HG02840 (cell line): ENCODE data around the gene EIF5B.

ENCODE experiments used
- ATAC-seq: cut with Tn5 transposase; IDR thresholded peaks from one replicate; pipeline ENCODE4 v1.9.1; 2021; ENCODE audit warnings: mild to moderate bottlenecking, moderate library complexity, moderate number of reproducible peaks; ENCODE audit not compliant: unreplicated experiment, low FRiP score

The EIF5B gene

DNA sequence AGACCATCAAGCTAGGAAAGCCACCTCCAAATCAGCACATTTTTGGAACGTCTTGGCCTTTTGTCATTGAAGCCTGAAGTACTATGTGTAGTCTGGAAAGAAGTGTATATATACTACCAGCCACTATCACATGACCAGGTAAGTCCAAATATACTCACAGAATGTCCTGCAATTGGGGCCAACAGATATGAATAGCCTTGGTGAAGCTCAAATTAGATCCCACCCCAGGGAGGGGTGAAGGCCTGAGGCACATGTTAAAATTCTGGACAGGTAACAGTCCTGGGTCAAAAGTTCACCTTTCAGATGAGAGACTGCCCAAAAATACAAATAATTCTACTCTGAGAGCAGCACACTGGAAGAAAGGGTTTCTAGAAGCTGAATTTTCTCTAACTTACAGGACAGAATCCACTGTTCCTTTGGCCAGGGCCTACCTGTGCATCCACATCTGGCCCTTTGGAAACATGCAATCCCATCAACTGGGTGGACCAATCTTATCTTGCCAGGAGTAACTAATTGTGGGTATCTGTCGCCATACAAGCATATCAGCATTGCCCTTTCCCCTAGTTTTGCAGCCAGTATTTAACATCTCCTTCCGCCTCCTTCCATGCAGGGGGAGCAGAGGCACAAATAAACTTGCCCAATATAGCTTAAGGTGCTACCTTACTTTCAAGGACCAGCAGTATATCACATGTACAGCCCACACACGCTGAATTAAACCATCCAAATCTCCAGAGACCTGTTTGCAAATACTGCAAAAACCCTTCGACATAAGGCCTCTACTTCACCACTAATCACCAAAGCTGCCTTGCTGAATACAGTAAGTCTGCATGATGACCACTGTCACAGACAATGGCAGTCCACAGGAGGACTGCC, 67.8 kb downstream of the EIF5B start:
- ATAC-seq, result no peak

DNA sequence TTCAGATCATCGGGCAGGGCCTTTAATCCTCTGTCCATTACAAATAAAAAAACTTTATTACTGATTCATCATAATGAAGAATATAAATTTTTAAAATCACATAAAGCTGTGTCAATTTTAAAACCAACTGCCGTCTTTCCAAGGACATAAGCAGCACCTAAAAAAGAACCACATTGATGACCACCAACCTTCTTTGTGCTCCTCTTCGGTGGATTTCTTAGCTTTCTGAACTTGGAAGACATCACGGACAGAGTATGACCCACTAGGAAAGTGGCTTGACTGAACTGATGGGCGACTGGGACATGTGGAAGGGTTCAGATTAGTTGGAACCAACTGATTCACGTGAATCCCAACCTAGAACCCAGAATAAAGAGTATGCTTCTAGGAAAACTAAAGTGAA, 68.9 kb downstream of the EIF5B start:
- ATAC-seq, result no peak

DNA sequence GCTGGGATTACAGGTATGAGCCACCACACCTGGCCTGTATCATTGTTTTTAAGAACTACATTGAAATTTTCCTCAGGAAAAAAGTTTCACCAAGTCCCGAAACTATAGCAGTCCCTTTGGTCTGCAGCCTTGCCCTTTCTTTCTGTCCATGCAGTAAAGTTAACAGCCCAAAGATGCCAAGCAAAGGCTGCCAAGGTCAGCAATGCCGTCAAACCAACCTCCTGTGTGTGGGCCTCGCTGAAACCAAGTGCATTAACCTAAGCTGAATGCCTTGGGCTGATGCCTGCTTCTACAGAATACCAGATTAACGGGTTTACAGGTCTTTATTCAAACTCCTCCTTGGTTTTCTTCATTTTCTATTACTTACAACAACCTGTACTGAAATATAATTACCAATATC, 73.1 kb downstream of the EIF5B start:
- ATAC-seq, result no peak

DNA sequence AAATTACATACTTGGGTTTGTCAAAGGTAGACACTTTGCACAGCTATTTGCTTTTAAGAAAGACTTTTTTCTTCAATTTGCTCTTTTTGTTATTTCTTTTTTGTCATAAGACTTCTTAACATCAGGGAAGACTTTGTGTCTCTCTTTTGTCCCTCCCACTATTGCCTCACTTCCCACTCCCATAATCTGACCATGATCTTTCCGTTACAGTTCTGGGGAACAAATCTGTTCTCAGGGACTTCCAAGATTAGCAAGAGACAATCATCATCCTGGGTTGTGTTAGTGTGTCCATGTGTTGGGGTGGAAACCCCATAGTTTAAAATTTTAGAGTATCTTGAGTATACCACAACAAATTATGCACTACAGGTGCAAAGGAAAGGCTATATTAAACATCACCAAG, 77.4 kb downstream of the EIF5B start:
- ATAC-seq, result no peak

DNA sequence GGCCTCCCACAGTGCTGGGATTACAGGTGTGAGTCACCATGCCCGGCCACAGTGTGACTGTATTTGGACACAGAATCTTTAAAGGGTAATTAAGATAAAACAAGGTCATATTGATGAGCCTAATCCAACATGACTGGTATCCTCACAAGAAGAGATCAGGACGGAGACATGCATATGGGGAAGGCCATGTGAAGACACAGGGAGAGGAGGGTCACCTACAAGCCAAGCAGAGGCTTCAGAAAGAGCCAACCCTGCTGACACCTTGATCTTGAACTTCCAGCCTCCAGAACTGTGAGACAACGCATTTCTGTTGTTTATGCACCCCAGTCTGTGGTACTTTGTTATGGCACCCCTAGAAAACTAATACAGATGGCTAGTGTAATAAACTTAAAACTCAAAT, 80.2 kb downstream of the EIF5B start:
- ATAC-seq, result no peak

DNA sequence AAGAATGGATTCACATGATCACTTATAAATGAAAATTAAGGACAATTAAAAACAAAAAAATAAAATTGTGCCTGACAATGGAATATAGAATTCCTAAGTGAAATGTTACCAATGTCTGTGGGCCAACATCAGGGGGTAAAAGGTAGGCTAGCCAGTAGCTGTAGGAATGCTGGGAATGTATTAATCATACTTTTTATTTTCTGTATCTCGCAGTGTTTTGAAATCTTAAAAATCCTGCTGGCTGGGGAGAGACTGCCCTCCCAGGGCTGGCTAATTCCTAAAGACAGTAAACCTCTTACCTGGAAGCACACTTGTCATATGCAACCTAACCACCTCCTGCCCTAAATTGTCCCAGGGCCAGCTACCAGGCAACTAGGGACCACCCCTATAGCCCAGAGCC, 82.8 kb downstream of the EIF5B start:
- no peak for ATAC-seq

DNA sequence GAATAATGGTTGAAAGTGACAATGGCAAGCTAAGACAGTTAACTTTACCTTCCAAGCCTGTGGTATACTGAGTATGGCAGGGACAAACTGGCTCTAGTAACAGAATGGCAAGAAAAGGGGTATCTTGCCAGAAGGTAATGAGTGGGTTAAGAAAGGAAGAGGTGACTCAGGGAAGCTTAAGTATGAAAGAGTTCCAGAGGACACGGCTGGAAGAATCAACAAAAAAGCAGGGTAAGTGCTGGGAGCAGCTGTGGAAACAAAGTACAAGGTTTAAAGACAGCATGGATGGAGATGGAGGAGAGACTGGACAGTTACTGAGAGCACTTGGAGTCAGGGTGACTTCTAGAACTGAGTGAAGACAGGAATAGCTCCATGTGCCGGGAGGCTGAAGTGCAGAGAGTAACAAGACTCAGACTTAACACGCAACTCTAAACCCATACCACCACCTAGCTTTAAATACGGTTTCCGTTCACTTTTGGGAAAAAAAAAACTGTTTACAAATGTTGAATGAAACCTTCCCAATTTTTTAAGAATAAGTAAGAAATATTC, 83.6 kb downstream of the EIF5B start:
- no peak for ATAC-seq

DNA sequence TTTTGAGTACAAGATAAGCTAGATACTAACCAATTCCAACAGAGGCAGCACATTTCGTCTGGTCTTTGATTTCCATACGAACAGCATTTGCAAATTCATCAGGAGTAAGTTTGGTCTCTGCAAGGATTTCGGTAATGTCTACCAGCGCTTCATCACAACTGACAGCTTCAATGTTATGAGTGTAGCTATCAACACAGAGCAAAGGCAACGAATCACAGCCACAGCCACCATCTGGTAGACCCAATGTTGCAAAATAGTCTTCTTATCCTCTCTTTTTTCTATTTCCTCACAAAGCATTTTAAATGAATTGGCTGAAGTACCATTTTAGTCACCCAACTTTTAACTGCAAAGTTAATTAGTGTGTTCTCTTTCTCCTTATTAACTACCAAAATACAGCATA, 84.3 kb downstream of the EIF5B start:
- ATAC-seq, result no peak

DNA sequence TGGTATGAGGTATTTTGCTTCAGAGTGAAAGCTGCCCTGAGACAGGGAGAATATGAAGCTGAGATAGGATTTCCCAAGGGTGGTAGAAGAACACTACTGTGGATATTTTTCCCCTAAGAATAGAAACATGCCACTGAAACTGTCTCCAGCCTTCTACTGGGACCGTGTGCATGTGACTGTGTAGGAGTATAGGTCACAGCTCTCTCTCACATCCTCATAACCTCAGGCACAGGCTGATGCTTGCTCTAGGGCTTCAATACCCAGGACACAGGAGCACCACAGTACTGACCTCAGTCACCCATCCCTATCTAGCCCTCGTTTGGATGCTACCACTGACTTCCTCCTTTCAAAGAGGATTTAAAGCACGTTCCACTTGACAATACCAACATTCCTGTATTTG, 85.4 kb downstream of the EIF5B start:
- ATAC-seq, result no peak

DNA sequence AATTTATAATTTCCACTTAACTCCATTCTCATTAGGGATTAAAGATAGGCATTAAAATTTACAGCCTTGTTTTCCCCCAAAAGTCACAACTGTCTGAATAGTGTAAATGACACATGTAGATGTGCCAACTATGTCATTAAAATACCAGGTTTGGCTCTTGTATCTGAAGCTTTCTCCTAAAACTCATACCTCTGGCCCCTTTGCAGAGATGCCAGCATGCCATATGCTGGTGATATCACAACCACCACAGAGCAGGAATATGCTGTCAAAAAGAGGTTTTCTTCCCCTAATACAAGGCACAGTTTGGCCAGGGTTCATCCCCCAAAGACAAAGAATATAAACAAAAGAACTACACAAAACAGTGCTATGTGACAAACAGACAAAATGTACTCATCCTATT, 87.2 kb downstream of the EIF5B start:
- no peak for ATAC-seq

DNA sequence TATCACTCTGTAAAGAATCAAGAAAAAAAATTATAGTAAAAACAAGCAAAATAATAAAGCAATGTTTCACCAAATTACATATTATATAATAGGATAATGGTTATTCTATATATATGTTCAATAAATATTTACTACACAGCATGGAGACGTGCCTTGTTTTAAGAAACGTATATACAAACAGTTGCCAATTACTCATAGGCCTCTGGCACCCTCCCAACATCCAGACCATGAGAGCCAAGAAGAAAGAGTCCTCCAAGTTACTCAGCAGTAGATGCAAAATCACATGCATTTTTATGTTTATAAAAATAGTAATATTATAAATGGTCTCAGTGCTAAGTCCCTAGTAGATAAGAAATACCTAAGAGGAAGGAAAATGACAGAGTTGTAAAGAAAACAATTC, 87.8 kb downstream of the EIF5B start:
- no peak for ATAC-seq

DNA sequence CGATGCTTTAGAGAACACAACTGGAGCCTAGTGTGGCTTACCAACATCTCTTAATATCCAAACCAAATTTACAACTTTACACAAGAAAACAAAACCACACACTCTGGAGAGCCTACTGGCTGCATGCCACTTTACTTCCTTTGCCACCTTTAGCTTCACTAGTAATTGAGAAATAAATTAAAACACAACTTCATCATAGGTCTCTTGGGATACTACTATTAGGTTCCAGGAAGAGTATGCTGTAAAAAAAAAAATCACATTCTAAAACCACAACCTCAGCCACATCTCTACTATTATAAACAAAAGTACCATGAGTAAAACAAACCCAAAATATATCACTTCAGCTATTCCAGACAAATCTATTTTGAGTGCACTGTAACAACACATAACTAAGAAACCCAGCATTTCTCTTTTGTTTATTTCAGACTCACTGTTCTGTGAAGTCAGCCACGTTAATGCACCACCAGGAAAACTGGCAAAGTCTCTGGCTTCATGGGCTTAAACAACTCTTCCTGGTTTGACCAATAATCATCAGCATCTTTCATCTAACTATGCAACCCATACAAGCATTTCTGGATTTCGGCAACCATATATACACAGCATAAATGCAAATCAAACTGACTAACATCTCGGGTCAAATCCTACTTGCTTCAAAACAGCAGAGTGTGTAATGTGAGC, 93.6 kb downstream of the EIF5B start:
- no peak for ATAC-seq

DNA sequence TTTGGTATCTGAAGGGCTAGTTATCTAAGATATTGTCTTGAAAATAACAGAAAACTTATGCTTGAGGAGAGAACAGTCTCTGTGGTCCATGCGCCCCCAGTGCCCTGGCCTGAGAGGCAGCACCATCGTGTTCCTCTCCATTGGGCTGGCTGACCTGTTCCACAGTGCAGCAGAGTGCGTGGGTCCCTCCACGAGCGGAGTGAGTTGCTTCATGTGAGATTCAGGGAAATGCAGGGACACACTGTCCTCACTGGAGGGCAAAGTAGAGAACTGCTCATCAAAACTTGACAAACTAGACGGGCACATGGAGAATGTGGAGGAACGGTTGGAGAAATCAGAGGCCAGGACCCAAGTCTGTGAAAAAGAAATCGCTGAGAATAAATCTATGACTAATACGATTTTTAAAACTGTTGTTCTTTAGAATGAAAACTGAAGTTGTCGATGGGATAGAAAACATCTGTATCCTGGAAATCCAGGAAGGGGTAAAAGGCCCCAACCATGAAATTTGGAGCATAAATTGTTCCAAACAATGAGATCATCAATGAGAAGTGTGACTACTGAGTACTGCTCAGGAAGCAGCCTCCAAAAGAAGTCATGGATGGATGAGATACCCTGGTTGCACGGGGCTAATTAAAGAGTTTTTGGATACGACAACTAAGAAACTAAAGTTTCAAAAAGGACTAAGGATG, 94.5 kb downstream of the EIF5B start:
- ATAC-seq, result no peak

DNA sequence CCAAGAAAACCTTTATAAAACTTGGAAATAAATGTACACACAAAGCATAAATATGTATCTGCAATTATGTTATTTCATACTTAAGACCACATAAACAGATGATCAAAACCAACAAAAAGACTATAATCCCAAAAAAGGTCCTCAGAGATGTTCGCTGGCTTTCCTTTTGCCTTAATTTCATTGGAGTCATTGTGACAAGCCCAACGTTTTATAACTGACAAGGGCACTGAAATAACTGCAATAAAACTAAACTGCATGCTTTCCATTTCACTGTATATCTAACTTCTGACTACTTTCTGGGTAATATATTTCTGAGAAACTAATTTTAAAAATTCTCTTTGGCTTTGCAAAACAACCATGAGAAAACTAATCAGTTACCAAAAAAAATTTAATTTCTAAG, 96.2 kb downstream of the EIF5B start:
- ATAC-seq, result no peak

DNA sequence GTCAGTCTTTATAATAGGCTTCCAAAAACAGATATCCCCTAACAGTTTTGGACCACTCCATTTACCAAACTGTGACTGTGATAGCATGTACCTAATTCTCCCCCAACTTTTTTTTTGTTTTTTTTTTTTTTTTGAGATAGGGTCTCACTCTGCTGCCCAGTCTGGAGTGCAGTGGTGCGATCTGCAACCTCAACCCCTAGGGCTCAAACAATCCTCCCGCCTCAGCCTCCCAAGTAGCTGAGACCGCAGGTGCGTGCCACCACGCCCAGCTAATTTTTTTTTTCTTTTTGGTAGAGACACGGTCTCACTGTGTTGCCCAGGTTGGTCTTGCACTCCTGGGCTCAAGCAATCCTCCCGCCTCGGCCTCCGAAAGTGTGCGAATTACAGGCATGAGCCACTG, 99.7 kb downstream of the EIF5B start:
- ATAC-seq, result no peak

DNA sequence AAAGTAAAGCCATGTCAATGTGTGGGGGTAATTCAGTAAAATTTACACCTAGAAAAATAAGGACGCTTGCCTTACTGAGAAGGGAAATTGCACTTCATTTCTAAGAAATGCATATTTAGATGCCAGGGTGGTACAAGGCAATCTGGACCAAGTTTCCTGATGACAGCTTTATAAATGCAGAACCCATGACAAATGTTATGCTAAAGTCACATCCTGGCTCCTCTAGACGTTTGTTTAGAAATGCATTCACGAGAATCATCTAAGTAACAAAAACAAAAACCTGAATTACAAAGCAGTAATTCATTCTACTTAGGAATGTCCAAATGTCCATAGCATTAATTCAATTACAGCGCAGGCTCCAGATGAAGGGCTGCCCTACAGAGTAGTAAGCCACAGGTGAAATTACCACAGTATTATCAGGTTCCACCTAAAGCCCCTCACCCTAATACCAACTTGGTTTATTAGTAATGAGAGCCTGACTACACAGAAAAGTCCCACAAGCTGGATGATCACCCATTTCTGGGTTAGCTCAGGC, 102.8 kb downstream of the EIF5B start:
- no peak for ATAC-seq

DNA sequence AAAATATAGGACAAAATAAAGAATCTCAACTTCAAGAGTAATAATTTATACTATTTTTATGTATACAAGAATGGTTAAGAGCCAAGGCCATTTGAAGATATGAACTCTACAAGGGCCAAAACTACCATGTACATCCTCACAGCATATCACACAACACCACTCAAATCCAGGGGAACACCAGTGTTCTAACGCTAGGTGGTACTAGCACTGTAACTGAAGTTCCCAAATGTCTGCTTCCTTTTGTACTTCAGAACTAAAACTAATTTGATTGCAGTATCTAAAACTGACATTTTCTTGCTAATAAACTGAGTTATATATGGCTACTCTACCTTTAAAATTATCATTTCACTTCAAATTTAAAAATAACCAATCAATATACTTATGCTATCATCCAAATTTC, 105.6 kb downstream of the EIF5B start:
- ATAC-seq, result no peak

DNA sequence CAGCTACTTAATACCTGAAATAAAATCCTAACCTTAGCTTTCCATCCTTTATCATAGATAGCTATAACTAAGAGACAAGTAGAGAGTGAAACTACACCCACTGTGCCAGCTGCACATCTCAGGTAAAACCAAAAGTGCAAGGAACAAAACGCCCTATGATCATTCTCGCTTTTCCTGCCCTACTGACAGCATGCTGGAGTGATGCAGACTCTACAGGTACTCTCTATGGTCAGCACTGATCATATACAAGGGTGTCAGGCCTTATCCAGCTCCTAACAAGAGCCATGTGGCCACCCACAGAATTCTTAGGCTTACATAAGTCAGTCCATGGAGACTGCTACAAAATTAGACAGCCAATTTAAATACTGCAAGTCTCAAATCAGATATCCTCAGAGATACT, 107.0 kb downstream of the EIF5B start:
- no peak for ATAC-seq

DNA sequence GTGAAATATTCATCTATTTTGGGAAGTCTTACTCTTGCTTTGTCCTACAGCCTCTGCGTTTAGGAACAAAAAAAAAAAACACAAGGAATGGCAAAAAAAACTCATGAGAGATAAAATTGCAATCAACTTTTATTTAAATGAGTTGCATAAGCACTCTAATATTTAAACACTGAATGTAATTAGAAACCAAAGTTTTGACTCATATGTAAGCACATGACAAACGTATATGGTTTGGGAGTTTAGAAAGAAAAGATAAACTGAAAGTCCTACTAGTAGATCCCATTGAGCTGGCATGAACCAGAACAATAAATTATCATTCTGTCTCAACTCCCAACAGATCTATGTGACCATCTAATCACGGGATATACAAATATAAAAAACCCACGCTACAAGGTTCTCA, 107.9 kb downstream of the EIF5B start:
- ATAC-seq, result no peak

DNA sequence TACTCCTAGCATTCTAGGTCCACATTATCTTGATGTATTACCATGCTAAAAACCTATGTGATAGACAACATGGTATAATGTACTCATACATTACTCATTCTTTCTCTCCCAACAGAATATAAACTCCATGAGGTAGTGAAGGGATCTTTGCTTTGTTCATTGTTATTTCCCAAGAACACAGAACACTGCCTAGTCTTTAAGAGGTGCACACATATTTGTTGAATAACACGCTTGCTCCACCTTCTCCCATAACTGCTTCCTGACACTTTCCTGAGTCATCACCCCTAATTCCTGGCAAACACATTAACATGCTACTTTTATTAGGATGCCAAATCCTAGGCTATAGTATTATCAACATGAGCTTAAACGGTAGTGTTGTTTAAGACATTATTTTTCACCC, 111.4 kb downstream of the EIF5B start:
- no peak for ATAC-seq

DNA sequence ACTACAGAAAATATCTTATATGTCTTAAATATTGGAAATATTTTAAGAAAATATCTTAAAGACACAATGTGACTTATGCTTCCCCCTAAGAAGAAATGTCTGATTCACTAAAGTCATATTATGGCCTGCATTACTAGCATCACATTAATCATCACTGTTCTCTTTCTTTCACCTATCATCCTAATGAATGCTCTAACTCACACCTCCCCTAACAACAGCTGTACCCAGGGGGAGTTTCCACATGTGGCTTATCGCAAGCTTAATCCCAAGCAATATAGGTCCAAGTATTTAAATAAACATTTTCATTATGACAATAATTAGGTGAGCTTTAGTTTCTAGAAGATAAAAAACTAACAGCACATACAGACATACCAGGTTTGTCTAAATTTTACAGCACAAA, 113.0 kb downstream of the EIF5B start:
- no peak for ATAC-seq
